HCT116 (cell line): ENCODE data around the gene IMPACT. TPM values are rescaled to one million over a fixed set of nuclear protein-coding genes. Genes with fewer than 3 reads are reported as not detected.

Experiments used
- ATAC-seq: fragments of 200-7000 bp; cut with Tn5 transposase; 2 replicates; pipeline ENCODE4 v1.9.1; 2020; ENCODE audit warnings: mild to moderate bottlenecking, moderate library complexity
- BruUV-seq: library from RNA; stranded (reverse); fragments of 400-500 nt; replicated peaks from 2 replicates; lab custom pipeline; 2021; lab: Mats Ljungman, UMichigan
- CTCF ChIA-PET: fragments of 300-600 bp; sonication (Branson Sonifier 250); formaldehyde crosslinking; loops from one replicate; lab custom pipeline; 2021; ENCODE audit warnings: antibody characterized with exemption; lab: Charles Lee
- POLR2A ChIA-PET: fragments of 300-600, 350-600 bp; sonication (Branson Sonifier 250); formaldehyde crosslinking; loops from one replicate; lab custom pipeline; 2021; ENCODE audit warnings: antibody characterized with exemption; lab: Charles Lee
- RAD21 ChIA-PET, 2 experiments: fragments of 300-600 bp; sonication (Branson Sonifier 250); formaldehyde crosslinking; loops; one replicate each; lab custom pipeline; 2023; ENCODE audit warnings: low total read pairs in 2 of 2; ENCODE audit not compliant: uncharacterized antibody in 2 of 2, unreplicated experiment in 2 of 2, low non-redundant PET in 1 of 2; lab: Charles Lee
- DNase-seq: peaks from one replicate; pipeline ENCODE4 v3.0.0-alpha.2; 2010; ENCODE audit warnings: low read depth, low spot score
- H2AFZ ChIP-seq: fragments of 200-600 bp; shearing (Covaris generic), sonication (generic); 2 replicates; pipeline ENCODE4 v1.6.1; 2017; ENCODE audit warnings: low read depth, mixed run types, mixed read lengths, antibody characterized with exemption, low read length; ENCODE audit not compliant: poor library complexity, severe bottlenecking
- H3K27ac ChIP-seq: 2 replicates; pipeline ENCODE4 v1.5.1; 2012; ENCODE audit warnings: low read depth, low read length
- H3K27me3 ChIP-seq: fragments of 200-600 bp; sonication (generic); 2 replicates; pipeline ENCODE4 v1.6.1; 2016; ENCODE audit warnings: mixed run types, low read length, mixed read lengths; ENCODE audit not compliant: insufficient read depth
- H3K36me3 ChIP-seq, 2 experiments: fragments of 200-500 bp in 1 of 2; fragments of 200-600 bp in 1 of 2; sonication (Bioruptor generic) in 1 of 2; sonication (generic) in 1 of 2; 2 replicates each; pipeline versions ENCODE4 v1.5.1 to v1.6.1; 2014 to 2016; ENCODE audit warnings: low read length in 2 of 2, inconsistent platforms in 1 of 2, mixed read lengths in 1 of 2, mixed run types in 1 of 2; ENCODE audit not compliant: insufficient read depth in 2 of 2, control insufficient read depth in 1 of 2
- H3K4me1 ChIP-seq, 2 experiments: fragments of 200-600 bp in 1 of 2; sonication (generic) in 1 of 2; 2 replicates each; pipeline versions ENCODE4 v1.5.1 to v1.6.1; 2012 to 2017; ENCODE audit warnings: low read length in 2 of 2, inconsistent platforms in 1 of 2, mild to moderate bottlenecking in 1 of 2, mixed read lengths in 1 of 2, mixed run types in 1 of 2, moderate library complexity in 1 of 2; ENCODE audit not compliant: insufficient read depth in 2 of 2, control insufficient read depth in 1 of 2
- H3K4me2 ChIP-seq: fragments of 200-600 bp; sonication (generic); 2 replicates; pipeline ENCODE4 v1.6.1; 2017; ENCODE audit warnings: mixed run types, low read length, mixed read lengths
- H3K4me3 ChIP-seq, 2 experiments: fragments of 200-600 bp in 1 of 2; sonication (generic) in 1 of 2; replicated peaks in 1 of 2; 2 replicates each; pipeline ENCODE4 v1.5.1; 2011 to 2016; ENCODE audit warnings: low read length in 2 of 2, control low read depth in 1 of 2, low read depth in 1 of 2, mild to moderate bottlenecking in 1 of 2, mixed read lengths in 1 of 2, mixed run types in 1 of 2
- H3K79me2 ChIP-seq: fragments of 200-600 bp; sonication (generic); 2 replicates; pipeline ENCODE4 v1.6.1; 2017; ENCODE audit warnings: mild to moderate bottlenecking, mixed run types, low read length, moderate library complexity, mixed read lengths; ENCODE audit not compliant: insufficient read depth
- H3K9ac ChIP-seq: fragments of 200-600 bp; sonication (generic); 2 replicates; pipeline ENCODE4 v1.6.1; 2016; ENCODE audit warnings: low read length, mixed read lengths
- H3K9me2 ChIP-seq: fragments of 200-600 bp; sonication (generic), shearing (Covaris generic); 2 replicates; pipeline ENCODE4 v1.6.1; 2017; ENCODE audit warnings: mixed run types, mild to moderate bottlenecking, moderate library complexity; ENCODE audit not compliant: insufficient read depth
- H3K9me3 ChIP-seq, 2 experiments: fragments of 200-500 bp in 1 of 2; fragments of 200-600 bp in 1 of 2; sonication (Bioruptor generic) in 1 of 2; sonication (generic) in 1 of 2; 2 replicates each; pipeline ENCODE4 v1.6.1; 2014 to 2017; ENCODE audit warnings: low read length in 2 of 2, mixed read lengths in 2 of 2, inconsistent platforms in 1 of 2, low read depth in 1 of 2, mild to moderate bottlenecking in 1 of 2, mixed run types in 1 of 2, moderate library complexity in 1 of 2; ENCODE audit not compliant: control insufficient read depth in 1 of 2, insufficient read depth in 1 of 2
- H4K20me1 ChIP-seq: fragments of 200-600 bp; sonication (generic), shearing (Covaris generic); 2 replicates; pipeline ENCODE4 v1.6.1; 2017; ENCODE audit warnings: mixed run types, mild to moderate bottlenecking, moderate library complexity; ENCODE audit not compliant: insufficient read depth
- ATF3 ChIP-seq: IDR thresholded peaks from 2 replicates; pipeline ENCODE4 v1.6.1; 2012
- CBX3 ChIP-seq: IDR thresholded peaks from 2 replicates; pipeline ENCODE4 v1.6.1; 2012; ENCODE audit warnings: low read depth
- EZH2phosphoT487 ChIP-seq: fragments of 200-600 bp; IDR thresholded peaks from 2 replicates; pipeline ENCODE4 v1.6.1; 2018; ENCODE audit warnings: antibody characterized with exemption, borderline replicate concordance
- JUND ChIP-seq: IDR thresholded peaks from 2 replicates; pipeline ENCODE4 v1.6.1; 2012
- POLR2A ChIP-seq: IDR thresholded peaks from 2 replicates; pipeline ENCODE4 v1.7.0; 2011; ENCODE audit warnings: borderline replicate concordance; ENCODE audit not compliant: insufficient read depth, insufficient read length; ENCODE audit errors: extremely low read depth
- RAD21 ChIP-seq: IDR thresholded peaks from 2 replicates; pipeline ENCODE4 v1.6.1; 2012; ENCODE audit warnings: low read depth, mild to moderate bottlenecking
- REST ChIP-seq: IDR thresholded peaks from 2 replicates; pipeline ENCODE4 v1.6.1; 2012; ENCODE audit warnings: low read depth
- SIN3A ChIP-seq: IDR thresholded peaks from 2 replicates; pipeline ENCODE4 v1.6.1; 2012; ENCODE audit warnings: low read depth
- TCF7L2 ChIP-seq: IDR thresholded peaks from 2 replicates; pipeline ENCODE4 v1.7.0; 2011; ENCODE audit warnings: borderline replicate concordance, inconsistent platforms; ENCODE audit not compliant: insufficient read depth, insufficient read length; ENCODE audit errors: extremely low read depth
- ZBTB33 ChIP-seq: IDR thresholded peaks from 2 replicates; pipeline ENCODE4 v1.6.1; 2011; ENCODE audit warnings: mild to moderate bottlenecking, low read length, moderate library complexity; ENCODE audit not compliant: insufficient replicate concordance; ENCODE audit errors: extremely low read depth
- ZFX ChIP-seq: fragments of 450-650 bp; IDR thresholded peaks from 2 replicates; pipeline ENCODE4 v1.6.1; 2017
- intact Hi-C: fragments of 100-400 bp; cut with micrococcal nuclease; formaldehyde crosslinking; loops from 2 replicates; pipeline ENCODE4 v1.10.0; 2022
- total RNA-seq: library from RNA; stranded (reverse); gene quantifications from one replicate; pipeline ENCODE4 v1.2.1, GENCODE V29; 2021; ENCODE audit not compliant: unreplicated experiment

The IMPACT gene
- total RNA-seq, 1 experiment from 2014 or later: 46.4 TPM

GRCh38 chr18:24462838-24463775 lies 36.6 kb downstream of the IMPACT start:
- H3K9ac ChIP-seq: no peak overlapping the region
- ChIA-PET CTCF (interaction anchor here (1.0 kb wide), 1 partner anchor 26 kb away, joined by 3 read pairs; no protein-coding TSS in a partner anchor), RAD21 (no interaction called here)
- no peaks in the 10 kb centered on the region for H4K20me1 ChIP-seq
- H3K36me3 ChIP-seq: no peaks in the 10 kb centered on the region
- no peak overlapping the region for H3K27ac ChIP-seq
- no peaks in the 10 kb centered on the region for H3K9me3 ChIP-seq
- no peak overlapping the region for H3K4me3 ChIP-seq
- TF ChIP-seq ZFX (no peak), JUND (no peak), ATF3 (no peak), RAD21 (no peak), CBX3 (no peak), REST (no peak), SIN3A (no peak), EZH2phosphoT487 (no peak), ZBTB33 (no peak), TCF7L2 (no peak), POLR2A (no peak)
- TF ChIP-seq, all 23 proteins: peak for 0
- intact Hi-C loops: no loop called here
- H3K4me2 ChIP-seq: no peak overlapping the region
- no peaks in the 10 kb centered on the region for H3K79me2 ChIP-seq
- BruUV-seq: no TSS peak
- no peaks in the 10 kb centered on the region for H3K9me2 ChIP-seq
- POLR2A ChIA-PET: no interaction called here
- no peak for ATAC-seq
- no peaks in the 10 kb centered on the region for H3K4me1 ChIP-seq
- no peak overlapping the region for H2AFZ ChIP-seq
- H3K27me3 ChIP-seq: no peaks in the 10 kb centered on the region
- DNase-seq: no peak
